ENCODE results near the gene ADARB2. TPM values are rescaled to one million over a fixed set of nuclear protein-coding genes. Genes with fewer than 3 reads are reported as not detected.

Gene ADARB2
- total RNA-seq, 3 donors from 2014 or later (not counting 1 experiment from before 2014, with no cell fraction given): 0.27 to 0.78 (median 0.40) TPM

DNA sequence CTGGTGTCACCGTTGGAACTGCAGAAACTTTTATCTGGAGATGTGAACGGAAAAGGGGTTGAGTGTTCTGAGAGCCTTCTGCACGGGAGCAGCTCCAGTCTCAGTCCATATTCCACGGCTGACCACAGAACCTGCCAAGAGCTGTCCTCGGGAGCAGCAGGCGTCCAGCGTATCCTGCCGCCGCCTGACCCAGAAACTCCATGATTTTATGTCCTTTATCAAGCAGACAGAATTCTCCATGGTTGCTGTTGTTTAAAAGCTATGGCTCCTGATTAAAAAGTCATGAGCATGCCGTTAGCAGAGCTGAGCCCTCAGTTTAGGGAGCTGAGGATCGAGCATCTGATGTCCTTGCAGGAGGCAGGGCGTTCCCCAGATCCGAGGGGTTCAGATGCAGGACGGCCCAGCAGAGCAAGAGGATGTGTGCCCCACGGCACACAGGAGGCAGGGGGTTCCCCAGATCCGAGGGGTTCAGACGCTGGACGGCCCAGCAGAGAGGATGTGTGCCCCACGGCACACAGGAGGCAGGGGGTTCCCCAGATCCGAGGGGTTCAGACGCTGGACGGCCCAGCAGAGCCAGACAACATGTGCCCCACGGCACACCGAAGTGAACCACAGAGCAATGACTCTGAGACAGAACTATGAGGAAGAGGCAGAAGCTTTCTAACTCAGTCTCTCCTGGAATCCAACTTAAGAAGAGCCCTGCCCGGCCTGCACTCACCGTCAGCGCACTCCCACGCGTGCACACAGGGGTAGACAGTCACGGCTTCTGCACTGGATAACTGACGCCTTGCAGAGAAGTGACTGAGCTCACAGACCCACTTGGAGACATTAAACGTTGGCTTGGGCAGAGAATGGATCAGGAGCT is 584.7 kb downstream of the ADARB2 start:
- Histone ChIP-seq H3K9me3 (ENCODE audit: control insufficient read depth, insufficient read depth, low read length) (no peaks in the 10 kb centered on the region), H3K36me3 (ENCODE audit: control insufficient read depth, insufficient read depth, low read length) (no peaks in the 10 kb centered on the region), H3K4me3 (ENCODE audit: low read length) (no peak overlapping the region), H3K27ac (ENCODE audit: low read length) (no peak overlapping the region), H3K27me3 (ENCODE audit: control insufficient read depth, insufficient read depth, low read length) (no peaks in the 10 kb centered on the region), H3K4me1 (ENCODE audit: control insufficient read depth, insufficient read depth, low read length) (peaks cover 5% of the 10 kb centered on the region)
- no peak overlapping the region for H3K27ac Mint-ChIP-seq
- 86% methylated on average over 32 of the region's 32 CpGs for WGBS (ENCODE audit: insufficient coverage)
- peaks cover 6 to 18% of the 10 kb centered on the region in 2 donors for H3K4me1 Mint-ChIP-seq
- DNase-seq: no peak
- no peaks in the 10 kb centered on the region for H3K9me3 Mint-ChIP-seq
- no peaks in the 10 kb centered on the region for H3K36me3 Mint-ChIP-seq
- H3K4me3 Mint-ChIP-seq: no peak overlapping the region
- no peak for ATAC-seq
- TF ChIP-seq, protein P1, sequence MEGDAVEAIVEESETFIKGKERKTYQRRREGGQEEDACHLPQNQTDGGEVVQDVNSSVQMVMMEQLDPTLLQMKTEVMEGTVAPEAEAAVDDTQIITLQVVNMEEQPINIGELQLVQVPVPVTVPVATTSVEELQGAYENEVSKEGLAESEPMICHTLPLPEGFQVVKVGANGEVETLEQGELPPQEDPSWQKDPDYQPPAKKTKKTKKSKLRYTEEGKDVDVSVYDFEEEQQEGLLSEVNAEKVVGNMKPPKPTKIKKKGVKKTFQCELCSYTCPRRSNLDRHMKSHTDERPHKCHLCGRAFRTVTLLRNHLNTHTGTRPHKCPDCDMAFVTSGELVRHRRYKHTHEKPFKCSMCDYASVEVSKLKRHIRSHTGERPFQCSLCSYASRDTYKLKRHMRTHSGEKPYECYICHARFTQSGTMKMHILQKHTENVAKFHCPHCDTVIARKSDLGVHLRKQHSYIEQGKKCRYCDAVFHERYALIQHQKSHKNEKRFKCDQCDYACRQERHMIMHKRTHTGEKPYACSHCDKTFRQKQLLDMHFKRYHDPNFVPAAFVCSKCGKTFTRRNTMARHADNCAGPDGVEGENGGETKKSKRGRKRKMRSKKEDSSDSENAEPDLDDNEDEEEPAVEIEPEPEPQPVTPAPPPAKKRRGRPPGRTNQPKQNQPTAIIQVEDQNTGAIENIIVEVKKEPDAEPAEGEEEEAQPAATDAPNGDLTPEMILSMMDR (IDR thresholded peaks at IDR 0.05): no peak
- intact Hi-C loops (cut with micrococcal nuclease): no loop called here
- peaks cover 0 to 9% of the 10 kb centered on the region in 2 donors for H3K27me3 Mint-ChIP-seq (ENCODE audit: low read depth in 2 of 2)

DNA sequence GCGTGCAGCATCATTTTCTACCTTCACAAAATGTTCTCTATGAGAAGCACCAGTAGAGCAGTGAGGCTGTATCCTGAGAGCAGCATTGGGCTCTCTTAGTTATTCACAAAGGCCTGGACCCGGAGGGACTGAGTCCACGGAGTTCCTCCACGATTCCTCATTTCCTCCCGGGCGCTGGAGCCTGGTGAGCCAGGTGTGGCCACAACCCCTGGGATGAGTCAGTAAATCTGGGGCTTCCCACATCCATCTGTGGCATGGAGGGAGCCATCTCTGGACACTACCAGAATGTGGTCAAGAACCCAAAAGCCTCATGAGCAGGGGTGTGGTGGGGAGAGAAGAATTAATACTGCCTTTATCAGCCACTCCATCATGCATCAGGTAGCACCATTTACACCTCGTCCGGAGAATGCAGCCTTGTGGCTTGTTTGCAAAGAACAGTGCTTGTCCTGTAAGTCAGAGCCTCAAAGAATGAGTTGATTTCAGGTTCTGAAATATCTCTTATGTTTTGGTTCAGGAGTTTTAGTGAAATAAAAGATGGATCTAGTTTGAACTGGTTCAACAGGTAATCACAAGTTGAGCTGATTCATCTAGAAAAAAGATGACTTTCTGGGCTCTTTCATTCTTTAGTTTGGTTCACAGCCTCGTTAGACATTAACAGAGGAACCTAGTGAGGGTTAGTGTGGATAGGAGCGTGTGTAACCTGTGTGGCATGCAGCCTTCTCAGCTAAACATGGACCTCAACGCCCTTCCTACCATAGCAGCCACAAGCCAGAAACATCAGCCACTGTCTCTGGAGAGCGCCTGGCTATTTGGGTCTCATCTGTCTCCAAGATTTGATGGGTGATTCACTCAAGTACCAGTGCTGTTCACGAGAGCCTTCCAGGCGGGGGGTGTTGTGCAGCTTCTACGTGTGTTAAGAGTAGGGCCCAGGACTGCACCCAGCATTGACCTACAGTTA is 586.0 kb downstream of the ADARB2 start:
- Mint-ChIP-seq H3K27ac (no peak overlapping the region), H3K4me3 (no peak overlapping the region), H3K36me3 (peaks cover 10% of the 10 kb centered on the region), H3K27me3 (ENCODE audit: low read depth in 2 of 2) (peaks cover 9 to 11% of the 10 kb centered on the region in 2 donors), H3K4me1 (peaks cover 6 to 18% of the 10 kb centered on the region in 2 donors), H3K9me3 (no peaks in the 10 kb centered on the region)
- TF ChIP-seq, protein P1 (IDR thresholded peaks at IDR 0.05): no peak
- Histone ChIP-seq H3K27me3 (ENCODE audit: control insufficient read depth, insufficient read depth, low read length) (no peaks in the 10 kb centered on the region), H3K36me3 (ENCODE audit: control insufficient read depth, insufficient read depth, low read length) (no peaks in the 10 kb centered on the region), H3K9me3 (ENCODE audit: control insufficient read depth, insufficient read depth, low read length) (peaks cover 4% of the 10 kb centered on the region), H3K27ac (ENCODE audit: low read length) (no peak overlapping the region), H3K4me3 (ENCODE audit: low read length) (no peak overlapping the region), H3K4me1 (ENCODE audit: control insufficient read depth, insufficient read depth, low read length) (peaks cover 5% of the 10 kb centered on the region)
- 84% methylated on average over 14 of the region's 15 CpGs for WGBS (ENCODE audit: insufficient coverage)
- ATAC-seq (no peak), DNase-seq (no peak)
- intact Hi-C loops (cut with micrococcal nuclease): no loop called here

DNA sequence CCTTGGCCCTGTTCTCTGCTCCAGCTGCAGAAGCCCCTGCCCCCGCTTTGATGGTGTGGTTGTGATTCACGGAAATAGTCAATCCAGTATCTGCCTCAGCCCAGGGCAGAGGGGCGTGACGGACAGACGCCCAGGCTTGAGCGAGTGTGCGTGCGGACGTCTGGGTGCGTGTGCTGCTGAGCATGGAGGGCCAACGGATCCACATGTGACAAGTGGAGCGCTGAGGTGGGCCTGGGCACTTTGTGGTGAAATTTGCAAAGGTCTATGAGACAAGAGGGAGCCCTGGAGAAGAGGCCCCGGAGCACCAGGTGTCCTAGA is 586.7 kb downstream of the ADARB2 start:
- H3K9me3 Mint-ChIP-seq: peaks cover 0 to 6% of the 10 kb centered on the region in 2 donors
- H3K4me1 ChIP-seq (ENCODE audit: control insufficient read depth, insufficient read depth, low read length): peaks cover 5% of the 10 kb centered on the region
- no peak overlapping the region for H3K4me3 ChIP-seq (ENCODE audit: low read length)
- 84% methylated on average over 13 of the region's 13 CpGs for WGBS (ENCODE audit: insufficient coverage)
- peaks cover 17% of the 10 kb centered on the region for H3K36me3 Mint-ChIP-seq
- no peak overlapping the region for H3K27ac ChIP-seq (ENCODE audit: low read length)
- peaks cover 6 to 18% of the 10 kb centered on the region in 2 donors for H3K4me1 Mint-ChIP-seq
- H3K27me3 ChIP-seq (ENCODE audit: control insufficient read depth, insufficient read depth, low read length): no peaks in the 10 kb centered on the region
- TF ChIP-seq, protein P1 (IDR thresholded peaks at IDR 0.05): no peak
- H3K36me3 ChIP-seq (ENCODE audit: control insufficient read depth, insufficient read depth, low read length): no peaks in the 10 kb centered on the region
- H3K27me3 Mint-ChIP-seq (ENCODE audit: low read depth in 2 of 2): peaks cover 14 to 17% of the 10 kb centered on the region in 2 donors
- no peak for DNase-seq
- ATAC-seq: no peak
- no peak overlapping the region for H3K27ac Mint-ChIP-seq
- intact Hi-C loops (cut with micrococcal nuclease): no loop called here
- no peak overlapping the region for H3K4me3 Mint-ChIP-seq
- peaks cover 4% of the 10 kb centered on the region for H3K9me3 ChIP-seq (ENCODE audit: control insufficient read depth, insufficient read depth, low read length)
